Fibroblast of mammary gland (primary cell): ENCODE measurements around the gene MAT2B.
"Not testable (repeated sequence)": the region's sequence is repeated elsewhere in the genome, so short reads cannot be mapped to it uniquely, and the experiment has no call there.

Experiments
- DNase-seq: peaks from one replicate; pipeline ENCODE4 v3.0.0-alpha.2; 2010; ENCODE audit warnings: low read depth
- H3K4me3 ChIP-seq: 2 replicates; pipeline ENCODE4 v1.5.1; 2011; ENCODE audit warnings: low read depth, mild to moderate bottlenecking, low read length, moderate library complexity; ENCODE audit not compliant: control insufficient read depth
- CTCF ChIP-seq: conservative IDR thresholded peaks from 2 replicates; pipeline ENCODE4 v1.5.1; 2011; ENCODE audit warnings: low read depth, low read length, inconsistent platforms; ENCODE audit not compliant: control insufficient read depth, insufficient read depth

The MAT2B gene

GRCh38 chr5:163534492-163535094, 29.2 kb downstream of the MAT2B start:
- DNase-seq, result no peak
- TF ChIP-seq CTCF, result no peak
- H3K4me3 ChIP-seq, result no peak overlapping the region

- no peak for TF ChIP-seq CTCF
- no peak overlapping the region for H3K4me3 ChIP-seq
- no peak for DNase-seq
Observed at GRCh38 chr5:163535290-163535689, 29.9 kb downstream of the MAT2B start.

- not testable (repeated sequence) for H3K4me3 ChIP-seq, DNase-seq
Observed at GRCh38 chr5:163536442-163536841, 31.0 kb downstream of the MAT2B start.

- no peak for DNase-seq
- no peak for TF ChIP-seq CTCF
- no peak overlapping the region for H3K4me3 ChIP-seq
Observed at GRCh38 chr5:163540696-163541095, 35.3 kb downstream of the MAT2B start.

- no peak for TF ChIP-seq CTCF
- no peak for DNase-seq
- no peak overlapping the region for H3K4me3 ChIP-seq
Observed at GRCh38 chr5:163542771-163543170, 37.4 kb downstream of the MAT2B start.

- no peak for DNase-seq
- H3K4me3 ChIP-seq, result no peak overlapping the region
- TF ChIP-seq CTCF, result no peak
Observed at GRCh38 chr5:163544041-163544440, 38.6 kb downstream of the MAT2B start.

- H3K4me3 ChIP-seq, result no peak overlapping the region
- DNase-seq, result no peak
- no peak for TF ChIP-seq CTCF
Observed at GRCh38 chr5:163544836-163545235, 39.4 kb downstream of the MAT2B start.

GRCh38 chr5:163548649-163549048, 43.2 kb downstream of the MAT2B start:
- no peak for DNase-seq
- no peak overlapping the region for H3K4me3 ChIP-seq
- TF ChIP-seq CTCF, result no peak
